Progenitor cell of endocrine pancreas (in vitro differentiated cells): Measurements from ENCODE around the gene JPH3. TPM values are rescaled to one million over a fixed set of nuclear protein-coding genes. Genes with fewer than 3 reads are reported as not detected.

Experiments
- DNase-seq: peaks from one replicate; pipeline ENCODE4 v3.0.0; 2021; ENCODE audit warnings: low spot score; ENCODE audit not compliant: unreplicated experiment
- H3K27ac Mint-ChIP-seq: 2 replicates; pipeline ENCODE4 v1.8.0; 2021; ENCODE audit warnings: mild to moderate bottlenecking, moderate library complexity, mixed read lengths
- H3K27me3 Mint-ChIP-seq: 2 replicates; pipeline ENCODE4 v1.8.0; 2021; ENCODE audit warnings: mixed read lengths
- H3K36me3 Mint-ChIP-seq: 2 replicates; pipeline ENCODE4 v1.8.0; 2022; ENCODE audit warnings: mixed read lengths; ENCODE audit not compliant: insufficient read depth
- H3K4me1 Mint-ChIP-seq: 2 replicates; pipeline ENCODE4 v1.8.0; 2021; ENCODE audit warnings: low read depth, mixed read lengths
- H3K4me3 Mint-ChIP-seq: 2 replicates; pipeline ENCODE4 v1.8.0; 2021; ENCODE audit warnings: low read depth, mild to moderate bottlenecking, moderate library complexity, mixed read lengths
- H3K9me3 Mint-ChIP-seq: 2 replicates; pipeline ENCODE4 v1.8.0; 2021; ENCODE audit warnings: low read depth, mixed read lengths
- CTCF ChIP-seq: fragments of 200-600 bp; sonication (generic); IDR thresholded peaks from one replicate; pipeline ENCODE4 v1.5.0; 2021; ENCODE audit warnings: antibody characterized with exemption, mild to moderate bottlenecking; ENCODE audit not compliant: unreplicated experiment
- total RNA-seq: library from RNA; stranded (reverse); gene quantifications from 2 replicates; pipeline ENCODE4 v1.2.1, GENCODE V29; 2021

The JPH3 gene
- total RNA-seq, 1 donor from 2014 or later: 26.4 TPM

GRCh38 chr16:87686697-87687096, 84.4 kb downstream of the JPH3 start:
- TF ChIP-seq CTCF: no peak
- no peaks in the 10 kb centered on the region for H3K36me3 Mint-ChIP-seq
- no peak overlapping the region for H3K27ac Mint-ChIP-seq
- DNase-seq: no peak
- H3K27me3 Mint-ChIP-seq: no peaks in the 10 kb centered on the region
- no peaks in the 10 kb centered on the region for H3K9me3 Mint-ChIP-seq
- H3K4me1 Mint-ChIP-seq: no peaks in the 10 kb centered on the region
- no peak overlapping the region for H3K4me3 Mint-ChIP-seq

- TF ChIP-seq CTCF: no peak
- Mint-ChIP-seq H3K27ac (no peak overlapping the region), H3K36me3 (no peaks in the 10 kb centered on the region), H3K27me3 (no peaks in the 10 kb centered on the region), H3K9me3 (no peaks in the 10 kb centered on the region), H3K4me1 (no peaks in the 10 kb centered on the region), H3K4me3 (no peak overlapping the region)
- no peak for DNase-seq
These were observed 85.0 kb downstream of the JPH3 start for GRCh38 chr16:87687126-87687910.

GRCh38 chr16:87687998-87688529, 85.8 kb downstream of the JPH3 start:
- Mint-ChIP-seq H3K4me3 (no peak overlapping the region), H3K36me3 (no peaks in the 10 kb centered on the region), H3K27me3 (no peaks in the 10 kb centered on the region), H3K27ac (no peak overlapping the region), H3K4me1 (no peaks in the 10 kb centered on the region), H3K9me3 (no peaks in the 10 kb centered on the region)
- no peak for TF ChIP-seq CTCF
- DNase-seq: no peak

DNA sequence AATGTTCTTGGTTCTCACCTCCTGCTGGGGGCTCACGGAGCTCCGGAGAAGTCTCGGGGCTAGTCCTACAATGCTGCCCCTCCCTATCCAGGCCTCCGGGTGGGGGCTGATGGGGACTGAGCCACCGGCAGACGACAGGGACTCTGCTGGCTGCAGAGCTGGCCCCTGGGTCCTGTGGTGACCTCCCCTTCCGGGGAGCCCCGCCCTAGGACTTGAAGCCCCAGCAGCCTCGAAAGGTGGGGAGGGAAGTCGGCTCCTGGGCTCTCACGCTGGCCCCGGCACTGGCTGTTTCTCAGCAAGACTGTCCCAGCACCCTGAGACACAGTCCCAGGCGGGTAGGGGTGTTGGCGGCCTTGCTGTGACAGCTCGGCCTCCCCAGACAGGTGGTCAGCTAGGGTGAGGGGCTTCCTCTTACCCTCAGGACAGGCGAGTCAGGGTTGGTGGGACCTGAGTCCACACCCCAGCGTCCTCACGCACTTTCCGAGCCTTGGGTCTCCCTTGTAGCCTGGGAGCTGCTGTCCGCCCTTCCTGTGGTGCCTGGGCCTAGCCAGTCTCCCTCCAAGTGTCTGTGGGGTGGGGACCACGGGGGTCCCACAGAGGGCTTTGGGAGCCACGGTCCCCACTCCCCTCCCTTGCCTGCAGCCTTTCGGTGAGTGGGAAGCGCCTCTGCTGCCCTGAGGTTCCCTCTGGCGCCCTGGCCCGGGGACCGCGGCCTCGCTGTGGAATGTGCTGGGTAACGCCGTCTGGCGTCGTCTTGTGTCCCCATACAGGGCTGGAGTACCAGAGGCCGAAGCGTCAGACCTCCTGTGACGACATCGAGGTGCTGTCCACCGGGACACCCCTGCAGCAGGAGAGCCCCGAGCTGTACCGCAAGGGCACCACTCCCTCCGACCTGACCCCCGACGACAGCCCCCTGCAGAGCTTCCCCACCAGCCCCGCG, 86.8 kb downstream of the JPH3 start:
- H3K27me3 Mint-ChIP-seq: no peaks in the 10 kb centered on the region
- no peak overlapping the region for H3K4me3 Mint-ChIP-seq
- H3K4me1 Mint-ChIP-seq: no peaks in the 10 kb centered on the region
- DNase-seq: no peak
- no peak for TF ChIP-seq CTCF
- no peak overlapping the region for H3K27ac Mint-ChIP-seq
- no peaks in the 10 kb centered on the region for H3K36me3 Mint-ChIP-seq
- no peaks in the 10 kb centered on the region for H3K9me3 Mint-ChIP-seq

- H3K27ac Mint-ChIP-seq: no peak overlapping the region
These were observed 87.7 kb downstream of the JPH3 start for GRCh38 chr16:87689956-87690465.

More at GRCh38 chr16:87689956-87690465, 87.7 kb downstream of the JPH3 start:
- Mint-ChIP-seq H3K4me1 (no peaks in the 10 kb centered on the region), H3K4me3 (no peak overlapping the region), H3K36me3 (no peaks in the 10 kb centered on the region), H3K27me3 (no peaks in the 10 kb centered on the region), H3K9me3 (no peaks in the 10 kb centered on the region)
- DNase-seq: no peak
- TF ChIP-seq CTCF: no peak
